ENCODE data around the gene GP1BB. TPM values are rescaled to one million over a fixed set of nuclear protein-coding genes. Genes with fewer than 3 reads are reported as not detected.

Gene GP1BB
- total RNA-seq, 1 donor from 2014 or later = 0.95 TPM

- peaks cover 38% of the 10 kb centered on the region for H3K27me3 Mint-ChIP-seq (ENCODE audit: low read depth, unreplicated experiment)
- Histone ChIP-seq H3K4me3 (ENCODE audit: insufficient read depth, low read depth, low read length) (no peak overlapping the region), H3K27ac (ENCODE audit: low read depth, low read length) (no peak overlapping the region), H3K9ac (ENCODE audit: low read length) (no peak overlapping the region), H3K4me2 (ENCODE audit: low read length) (no peak overlapping the region), H3K36me3 (ENCODE audit: insufficient read depth, low read length) (no peaks in the 10 kb centered on the region), H3K9me3 (ENCODE audit: insufficient read depth, low read depth, low read length) (no peaks in the 10 kb centered on the region), H4K20me1 (ENCODE audit: insufficient read depth, low read length) (no peaks in the 10 kb centered on the region), H2AFZ (ENCODE audit: low read depth, low read length) (no peak overlapping the region), H3K27me3 (ENCODE audit: insufficient read depth, low read length) (no peaks in the 10 kb centered on the region), H3K79me2 (ENCODE audit: insufficient read depth, low read length) (no peaks in the 10 kb centered on the region), H3K4me1 (ENCODE audit: insufficient read depth, low read length) (no peaks in the 10 kb centered on the region)
- DNase-seq (ENCODE audit: low read depth) (no peak), FAIRE-seq (no peak)
- no peaks in the 10 kb centered on the region for H3K9me3 Mint-ChIP-seq (ENCODE audit: unreplicated experiment)
- TF ChIP-seq CTCF (IDR thresholded peaks at IDR 0.05; ENCODE audit: insufficient read depth, low read depth, low read length) (no peak), EZH2 (IDR thresholded peaks at IDR 0.05; ENCODE audit: insufficient read depth, low read length) (no peak)
- no peak overlapping the region for H3K4me3 Mint-ChIP-seq (ENCODE audit: unreplicated experiment)
- H3K4me1 Mint-ChIP-seq (ENCODE audit: low read depth, unreplicated experiment) = no peaks in the 10 kb centered on the region
- no peaks in the 10 kb centered on the region for H3K36me3 Mint-ChIP-seq (ENCODE audit: low read depth, unreplicated experiment)
- no peak overlapping the region for H3K27ac Mint-ChIP-seq (ENCODE audit: unreplicated experiment)
Measured at GRCh38 chr22:19733755-19734154, 10.4 kb downstream of the GP1BB start.

- H3K79me2 ChIP-seq (ENCODE audit: insufficient read depth, low read length) = no peaks in the 10 kb centered on the region
- H2AFZ ChIP-seq (ENCODE audit: low read depth, low read length) = no peak overlapping the region
- no peaks in the 10 kb centered on the region for H3K36me3 ChIP-seq (ENCODE audit: insufficient read depth, low read length)
- no peaks in the 10 kb centered on the region for H4K20me1 ChIP-seq (ENCODE audit: insufficient read depth, low read length)
- FAIRE-seq (no peak), DNase-seq (ENCODE audit: low read depth) (no peak)
- no peak overlapping the region for H3K4me3 ChIP-seq (ENCODE audit: insufficient read depth, low read depth, low read length)
- no peaks in the 10 kb centered on the region for H3K9me3 Mint-ChIP-seq (ENCODE audit: unreplicated experiment)
- H3K9me3 ChIP-seq (ENCODE audit: insufficient read depth, low read depth, low read length) = no peaks in the 10 kb centered on the region
- H3K4me3 Mint-ChIP-seq (ENCODE audit: unreplicated experiment) = no peak overlapping the region
- no peaks in the 10 kb centered on the region for H3K4me1 ChIP-seq (ENCODE audit: insufficient read depth, low read length)
- no peaks in the 10 kb centered on the region for H3K36me3 Mint-ChIP-seq (ENCODE audit: low read depth, unreplicated experiment)
- H3K4me2 ChIP-seq (ENCODE audit: low read length) = no peak overlapping the region
- H3K9ac ChIP-seq (ENCODE audit: low read length) = no peak overlapping the region
- no peak overlapping the region for H3K27ac ChIP-seq (ENCODE audit: low read depth, low read length)
- no peak overlapping the region for H3K27ac Mint-ChIP-seq (ENCODE audit: unreplicated experiment)
- no peaks in the 10 kb centered on the region for H3K4me1 Mint-ChIP-seq (ENCODE audit: low read depth, unreplicated experiment)
- H3K27me3 ChIP-seq (ENCODE audit: insufficient read depth, low read length) = no peaks in the 10 kb centered on the region
- TF ChIP-seq CTCF (IDR thresholded peaks at IDR 0.05; ENCODE audit: insufficient read depth, low read depth, low read length) = no peak
- H3K27me3 Mint-ChIP-seq (ENCODE audit: low read depth, unreplicated experiment) = peaks cover 35% of the 10 kb centered on the region
Measured at GRCh38 chr22:19734163-19734562, 10.8 kb downstream of the GP1BB start.

GRCh38 chr22:19734837-19735382 is 11.6 kb downstream of the GP1BB start:
- H3K36me3 Mint-ChIP-seq (ENCODE audit: low read depth, unreplicated experiment) = no peaks in the 10 kb centered on the region
- Histone ChIP-seq H3K9ac (ENCODE audit: low read length) (no peak overlapping the region), H3K27me3 (ENCODE audit: insufficient read depth, low read length) (no peaks in the 10 kb centered on the region), H4K20me1 (ENCODE audit: insufficient read depth, low read length) (no peaks in the 10 kb centered on the region), H3K4me1 (ENCODE audit: insufficient read depth, low read length) (no peaks in the 10 kb centered on the region), H3K4me3 (ENCODE audit: insufficient read depth, low read depth, low read length) (no peak overlapping the region), H3K9me3 (ENCODE audit: insufficient read depth, low read depth, low read length) (no peaks in the 10 kb centered on the region), H2AFZ (ENCODE audit: low read depth, low read length) (no peak overlapping the region), H3K4me2 (ENCODE audit: low read length) (no peak overlapping the region), H3K27ac (ENCODE audit: low read depth, low read length) (no peak overlapping the region), H3K79me2 (ENCODE audit: insufficient read depth, low read length) (no peaks in the 10 kb centered on the region), H3K36me3 (ENCODE audit: insufficient read depth, low read length) (no peaks in the 10 kb centered on the region)
- no peak for TF ChIP-seq CTCF (IDR thresholded peaks at IDR 0.05; ENCODE audit: insufficient read depth, low read depth, low read length)
- FAIRE-seq (no peak), DNase-seq (ENCODE audit: low read depth) (no peak)
- peaks cover 34% of the 10 kb centered on the region for H3K27me3 Mint-ChIP-seq (ENCODE audit: low read depth, unreplicated experiment)
- no peaks in the 10 kb centered on the region for H3K4me1 Mint-ChIP-seq (ENCODE audit: low read depth, unreplicated experiment)
- H3K27ac Mint-ChIP-seq (ENCODE audit: unreplicated experiment) = no peak overlapping the region
- no peaks in the 10 kb centered on the region for H3K9me3 Mint-ChIP-seq (ENCODE audit: unreplicated experiment)
- no peak overlapping the region for H3K4me3 Mint-ChIP-seq (ENCODE audit: unreplicated experiment)

Data from astrocyte (in vitro differentiated cells and primary cell).